CD4-positive, alpha-beta T cell treated with Interleukin-17A for 1 hour (primary cell): ENCODE measurements around the gene IFNA6.
"Not testable (repeated sequence)": the region's sequence is repeated elsewhere in the genome, so short reads cannot be mapped to it uniquely, and the experiment has no call there.

Experiments
- DNase-seq: peaks from one replicate; pipeline ENCODE4 v3.0.0-alpha.2; 2020

Gene IFNA6

DNA sequence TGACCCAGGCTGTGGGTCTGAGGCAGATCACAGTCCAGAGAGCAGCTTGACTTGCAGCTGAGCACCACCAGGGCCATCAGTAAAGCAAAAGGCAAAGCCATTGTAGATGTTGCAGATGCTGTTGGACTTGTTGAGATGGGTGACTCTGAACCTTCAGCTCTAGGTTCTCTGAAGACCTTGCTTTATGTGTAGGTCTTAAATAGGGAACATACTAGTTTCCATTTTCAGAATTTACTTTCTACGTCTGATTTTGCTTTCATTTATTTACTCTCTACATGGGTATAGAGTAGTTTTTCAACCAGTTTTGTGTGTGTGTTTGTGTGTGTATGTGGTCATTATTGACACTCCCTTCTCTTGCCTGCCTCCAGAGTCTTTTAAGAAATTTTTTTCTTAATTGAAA is at the start of gene IFNA6:
IFNA6 (minus strand) TSS at position 101 of the 400 bp plus-strand sequence; CDS start at position 101, 0 bp downstream.
- no peak for DNase-seq

DNA sequence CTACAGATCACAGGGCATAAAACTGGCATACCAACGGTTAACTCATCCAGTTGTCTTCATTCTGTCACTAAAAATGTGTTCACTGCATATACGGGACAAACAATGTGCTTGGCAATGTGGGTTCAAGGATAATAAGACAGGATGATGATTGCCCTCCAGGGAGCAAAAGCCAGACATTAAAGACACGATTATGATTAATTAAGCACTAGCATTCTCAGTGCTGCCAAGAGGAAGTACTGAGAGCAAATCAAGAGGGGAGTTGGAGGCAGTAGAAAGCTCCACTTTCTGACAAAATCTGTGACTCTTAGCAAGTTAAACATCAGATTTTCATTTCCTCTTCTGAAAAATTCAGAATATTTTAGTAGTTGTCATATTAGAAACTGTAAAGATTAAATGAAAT is 49.3 kb upstream of the IFNA6 start:
- DNase-seq = no peak

DNA sequence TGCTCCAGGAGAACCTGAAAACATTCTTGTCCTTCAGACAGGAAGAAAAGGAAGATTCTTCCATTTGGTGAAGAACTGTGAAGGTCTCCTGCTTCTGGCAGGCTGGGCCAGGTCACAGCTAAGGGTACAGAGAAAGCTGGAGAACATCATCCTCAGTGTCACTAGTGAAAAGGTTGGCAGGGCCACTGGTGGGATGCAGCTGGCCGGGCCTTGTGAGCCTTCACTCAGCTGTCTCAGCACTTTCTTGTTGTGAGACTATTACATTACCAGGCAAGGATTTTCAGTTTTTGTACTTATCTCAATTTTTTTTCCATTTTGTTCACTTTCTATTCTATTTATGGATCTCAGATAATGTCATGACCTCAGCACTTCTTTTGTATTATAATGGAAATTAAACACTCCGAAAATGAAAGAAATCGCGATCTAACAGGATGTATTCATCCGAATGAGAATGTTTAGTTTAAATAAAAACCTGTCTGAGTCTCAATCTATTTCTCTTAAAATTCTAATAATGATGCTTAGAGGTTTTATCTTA is 48.3 kb upstream of the IFNA6 start:
- DNase-seq = no peak

- peak; percentile 61 for DNase-seq
These were observed 45.4 kb upstream of the IFNA6 start for GRCh38 chr9:21395778-21396717.

GRCh38 chr9:21392270-21392669 is 41.6 kb upstream of the IFNA6 start:
- DNase-seq = peak; percentile 14

GRCh38 chr9:21385131-21385670 is 34.5 kb upstream of the IFNA6 start, which contains the start of gene IFNA2:
TSS of gene IFNA2 (minus strand) at chr9:21385398. CDS start at chr9:21385329, 69 bp downstream.
- DNase-seq = no peak

DNA sequence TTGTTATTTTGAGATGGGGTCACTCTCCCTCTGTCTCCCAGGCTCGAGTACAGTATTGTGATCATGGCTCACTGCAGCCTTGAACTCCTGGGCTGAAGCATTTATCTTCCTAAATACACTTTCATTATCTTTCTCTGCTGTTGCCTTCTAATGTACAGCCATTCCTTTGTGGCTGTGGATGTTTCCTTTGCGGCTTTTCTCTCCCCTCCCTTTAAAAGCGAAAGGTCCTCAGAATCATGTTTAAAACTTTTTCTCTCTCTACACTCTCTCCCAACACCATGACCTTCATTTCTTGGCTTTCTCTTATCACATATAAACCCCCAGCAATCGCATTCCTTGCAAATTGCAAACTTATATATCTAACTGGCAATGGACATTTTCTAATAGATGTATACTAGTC is 32.9 kb upstream of the IFNA6 start:
- no peak for DNase-seq

DNA sequence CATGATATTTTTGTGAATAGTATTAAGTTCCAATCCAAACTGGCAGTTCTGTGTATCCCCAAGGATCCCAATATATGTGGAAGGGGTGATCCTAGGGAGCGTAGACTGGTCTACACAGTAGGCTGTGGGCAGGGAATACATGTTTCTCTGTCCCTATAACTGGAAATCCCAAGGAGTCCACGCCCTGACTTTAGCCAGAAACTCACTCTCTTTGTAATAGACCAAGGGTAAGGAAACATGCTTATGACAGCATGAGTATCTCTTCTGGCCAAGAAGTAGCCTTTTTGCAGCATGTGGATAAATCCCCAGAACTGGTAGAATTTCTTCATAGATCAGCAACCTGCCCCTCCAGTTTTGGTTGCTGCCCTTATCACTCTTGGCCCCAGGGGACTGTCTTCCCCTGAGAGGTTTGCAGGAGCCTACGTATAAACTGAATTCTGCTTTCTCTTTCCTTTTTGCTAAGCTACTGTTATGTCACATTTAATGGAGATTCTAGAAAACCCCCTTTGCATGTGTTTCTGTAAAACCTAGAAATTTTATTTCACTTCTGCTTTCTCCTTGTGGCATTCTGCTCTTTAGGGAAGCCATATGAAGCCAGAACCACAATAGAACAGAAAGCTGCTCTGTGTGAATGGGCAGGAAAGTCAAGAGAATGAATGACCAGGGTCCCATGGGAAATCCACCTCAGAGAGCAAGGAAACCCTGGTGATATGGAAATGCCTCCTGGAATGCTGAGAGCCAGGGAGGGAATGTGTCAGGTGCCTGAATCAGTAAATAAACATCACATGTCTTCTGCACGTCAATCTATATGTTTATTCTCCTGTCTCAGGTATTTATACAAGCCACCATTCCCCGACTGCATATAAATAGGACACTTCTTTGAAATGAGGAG is 31.0 kb upstream of the IFNA6 start:
- DNase-seq = peak; percentile 37

DNA sequence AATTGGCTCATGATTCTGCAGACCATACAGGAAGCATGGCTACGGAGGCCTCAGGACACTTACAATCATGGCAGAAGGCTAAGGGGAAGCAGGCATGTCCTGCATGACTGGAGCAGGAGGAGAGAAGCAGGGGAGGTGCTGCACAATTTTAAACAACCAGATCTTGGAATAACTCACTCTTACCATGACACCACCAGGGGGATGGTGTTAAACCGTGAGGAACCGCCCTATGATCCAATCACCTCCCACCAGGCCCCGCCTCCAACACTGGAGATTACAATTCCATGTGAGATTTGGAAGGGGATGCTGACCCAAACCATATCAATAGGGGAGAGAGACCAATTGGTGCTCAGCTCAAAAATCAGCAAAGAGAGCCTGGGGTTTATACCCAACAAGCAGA is 20.8 kb upstream of the IFNA6 start:
- not testable (repeated sequence) for DNase-seq

- no peak for DNase-seq
These were observed 17.3 kb upstream of the IFNA6 start, which contains the start of gene IFNA13 for GRCh38 chr9:21367957-21368356. TSS of gene IFNA13 (minus strand) at chr9:21368057. CDS start at chr9:21368010, 47 bp downstream.

DNA sequence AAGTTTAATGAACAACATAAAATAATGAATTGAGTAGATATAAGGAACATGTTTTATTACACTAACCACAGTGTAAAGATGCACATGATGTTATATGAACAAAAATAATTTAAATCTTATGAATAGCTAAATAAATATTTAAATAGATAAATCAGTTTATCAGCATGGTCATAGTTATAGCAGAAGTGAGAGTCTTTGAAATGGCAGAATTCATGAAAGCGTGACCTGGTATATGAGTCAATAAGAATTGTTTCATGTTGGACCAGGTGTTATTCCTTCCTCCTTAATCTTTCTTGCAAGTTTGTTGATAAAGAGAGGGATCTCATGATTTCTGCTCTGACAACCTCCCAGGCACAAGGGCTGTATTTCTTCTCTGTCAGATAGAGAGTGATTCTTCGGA is 16.5 kb upstream of the IFNA6 start:
- not testable (repeated sequence) for DNase-seq

- no peak for DNase-seq
These were observed 11.6 kb upstream of the IFNA6 start for GRCh38 chr9:21362287-21362686.

- peak; percentile 26 for DNase-seq
These were observed 7.1 kb upstream of the IFNA6 start for GRCh38 chr9:21357479-21358460.

GRCh38 chr9:21348430-21348970 is 2.2 kb downstream of the IFNA6 start:
- no peak for DNase-seq

DNA sequence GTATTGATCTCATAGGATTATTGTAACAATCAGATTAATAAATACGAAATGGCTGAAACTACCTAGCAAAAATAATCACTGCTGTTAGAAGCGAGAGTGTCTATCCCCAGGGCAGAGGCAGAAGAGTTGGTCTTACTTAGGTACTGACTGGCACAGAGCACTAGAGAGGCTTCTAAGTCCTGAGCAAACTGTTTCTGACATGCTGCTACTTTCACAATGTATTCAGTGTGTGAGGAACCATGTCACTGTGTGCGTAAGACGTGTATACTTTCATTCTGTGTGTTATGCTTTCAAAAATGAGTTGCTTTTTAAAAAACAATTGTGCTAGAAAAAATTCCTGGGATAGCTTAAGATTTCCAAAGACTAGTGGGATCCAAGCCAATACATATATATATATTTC is 10.0 kb downstream of the IFNA6 start:
- no peak for DNase-seq

- DNase-seq = no peak
These were observed 14.2 kb downstream of the IFNA6 start for GRCh38 chr9:21336457-21336856.

DNA sequence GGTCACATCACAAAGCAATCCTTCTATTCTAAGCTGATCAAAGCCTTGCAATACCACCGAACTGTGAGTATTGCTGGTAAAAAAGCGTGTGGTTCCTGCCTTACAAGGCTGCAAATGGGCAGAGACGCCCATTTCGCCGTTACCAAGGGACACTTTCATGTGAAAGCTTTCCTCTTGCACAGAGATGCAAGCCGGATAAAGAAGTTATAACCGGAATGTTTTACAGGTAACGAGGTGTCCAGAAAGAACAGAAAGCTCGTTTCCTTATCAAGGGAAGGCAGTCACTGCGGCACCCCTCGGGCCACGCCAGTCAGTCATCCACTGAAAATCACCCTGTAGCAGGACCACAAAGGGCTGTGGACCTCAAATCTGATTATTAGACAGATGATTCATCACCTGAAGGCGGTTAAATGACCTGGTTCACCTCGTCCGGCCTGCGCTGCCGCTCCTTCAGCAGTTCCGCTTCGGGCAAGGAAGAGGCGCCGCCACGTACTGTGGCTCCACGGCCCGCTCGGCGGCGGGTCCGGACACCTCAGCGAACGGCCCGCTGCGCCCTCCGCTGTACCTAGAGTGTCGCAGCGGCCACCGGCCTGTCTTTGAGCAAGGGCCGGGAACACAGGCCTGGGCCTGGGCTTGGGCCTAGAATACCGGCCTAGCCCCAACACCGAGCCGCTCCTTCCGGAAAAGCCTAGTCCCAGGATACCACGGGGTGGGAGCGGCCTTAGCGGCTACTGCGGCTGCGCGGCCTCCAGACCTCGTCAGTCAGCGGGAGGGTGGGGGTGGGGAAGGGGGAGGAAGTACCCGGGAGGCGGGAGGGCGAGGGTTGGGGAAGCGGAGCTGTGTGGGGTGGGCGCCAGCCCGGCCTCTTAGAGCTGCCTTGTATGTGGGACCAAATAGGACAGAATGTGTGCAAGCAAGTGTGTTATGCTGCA is 15.7 kb downstream of the IFNA6 start, which contains the start of gene KLHL9:
KLHL9 (minus strand) TSS at position 704 of the 932 bp plus-strand sequence; CDS start at position 159, 545 bp downstream.
- peak; percentile 89 for DNase-seq

DNA sequence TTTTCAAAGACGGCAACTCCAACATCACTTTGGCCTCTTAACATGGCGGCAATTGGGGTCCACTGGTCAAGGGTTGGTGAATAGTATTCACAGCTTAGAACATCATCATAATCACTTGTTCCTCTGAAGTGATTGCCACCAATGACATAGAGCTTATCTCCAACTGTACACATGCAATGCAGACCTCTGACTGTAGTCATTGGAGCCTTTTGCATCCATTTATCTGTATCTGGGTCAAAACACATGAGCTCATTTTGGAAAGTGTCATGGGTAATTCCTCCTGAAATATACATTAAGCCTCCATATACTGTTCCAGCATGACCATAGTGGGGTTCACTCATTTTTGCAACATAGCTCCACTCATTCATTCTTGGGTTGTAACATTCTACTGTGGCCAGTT is 17.5 kb downstream of the IFNA6 start:
- DNase-seq = no peak

- no peak for DNase-seq
These were observed 18.8 kb downstream of the IFNA6 start for GRCh38 chr9:21331676-21332402.
